OCI-LY3 (cell line): ENCODE data around the gene GFPT2.

Experiments
- H2AFZ ChIP-seq: fragments of 200-600, 300-600 bp; shearing (Covaris generic); 2 replicates; pipeline ENCODE4 v1.6.0; 2014; ENCODE audit warnings: antibody characterized with exemption, low read depth, low read length
- H3K27ac ChIP-seq: fragments of 200-600, 300-600 bp; sonication (generic); 2 replicates; pipeline ENCODE4 v1.5.1; 2014; ENCODE audit warnings: mild to moderate bottlenecking, low read length, moderate library complexity, mixed read lengths
- H3K27me3 ChIP-seq: fragments of 200-600, 300-600 bp; sonication (generic); 2 replicates; pipeline ENCODE4 v1.6.1; 2014; ENCODE audit warnings: low read depth, low read length, mixed read lengths
- H3K36me3 ChIP-seq: fragments of 200-600, 300-600 bp; sonication (generic); replicated peaks from 2 replicates; pipeline ENCODE3; 2014; ENCODE audit warnings: low read depth, low read length, mixed read lengths
- H3K4me1 ChIP-seq: fragments of 300-600, 200-600 bp; sonication (generic); 2 replicates; pipeline ENCODE4 v1.6.1; 2014; ENCODE audit warnings: low read length, mixed read lengths
- H3K4me2 ChIP-seq: fragments of 200-600, 300-600 bp; sonication (generic); 2 replicates; pipeline ENCODE4 v1.6.1; 2014; ENCODE audit warnings: low read length, mixed read lengths
- H3K4me3 ChIP-seq: fragments of 300-600, 200-600 bp; sonication (generic); 2 replicates; pipeline ENCODE4 v1.5.1; 2014; ENCODE audit warnings: antibody characterized with exemption, mild to moderate bottlenecking, low read length, moderate library complexity
- H3K79me2 ChIP-seq: fragments of 300-600, 200-600 bp; shearing (Covaris generic); 2 replicates; pipeline ENCODE4 v1.6.1; 2014; ENCODE audit warnings: mild to moderate bottlenecking, low read length, mixed read lengths
- H3K9ac ChIP-seq: fragments of 300-600, 200-600 bp; shearing (Covaris generic); 2 replicates; pipeline ENCODE4 v1.6.0; 2014; ENCODE audit warnings: mild to moderate bottlenecking, low read length, moderate library complexity
- H3K9me3 ChIP-seq: fragments of 200-600, 300-600 bp; shearing (Covaris generic); 2 replicates; pipeline ENCODE4 v1.6.1; 2014; ENCODE audit warnings: low read length, mixed read lengths; ENCODE audit not compliant: insufficient read depth
- H4K20me1 ChIP-seq: fragments of 200-600, 300-600 bp; sonication (generic); 2 replicates; pipeline ENCODE4 v1.6.1; 2016; ENCODE audit warnings: low read length, mixed read lengths; ENCODE audit not compliant: insufficient read depth
- EZH2phosphoT487 ChIP-seq: fragments of 200-600 bp; shearing (Covaris generic); IDR thresholded peaks from 2 replicates; pipeline ENCODE4 v1.6.1; 2018; ENCODE audit warnings: antibody characterized with exemption, mixed run types, low read depth
- TF ChIP-seq, protein P1 (sequence below): fragments of 200-600, 300-600 bp; sonication (generic); IDR thresholded peaks from 2 replicates; pipeline ENCODE4 v1.5.1; 2014; ENCODE audit warnings: antibody characterized with exemption, low read length, low read depth

The GFPT2 gene

DNA sequence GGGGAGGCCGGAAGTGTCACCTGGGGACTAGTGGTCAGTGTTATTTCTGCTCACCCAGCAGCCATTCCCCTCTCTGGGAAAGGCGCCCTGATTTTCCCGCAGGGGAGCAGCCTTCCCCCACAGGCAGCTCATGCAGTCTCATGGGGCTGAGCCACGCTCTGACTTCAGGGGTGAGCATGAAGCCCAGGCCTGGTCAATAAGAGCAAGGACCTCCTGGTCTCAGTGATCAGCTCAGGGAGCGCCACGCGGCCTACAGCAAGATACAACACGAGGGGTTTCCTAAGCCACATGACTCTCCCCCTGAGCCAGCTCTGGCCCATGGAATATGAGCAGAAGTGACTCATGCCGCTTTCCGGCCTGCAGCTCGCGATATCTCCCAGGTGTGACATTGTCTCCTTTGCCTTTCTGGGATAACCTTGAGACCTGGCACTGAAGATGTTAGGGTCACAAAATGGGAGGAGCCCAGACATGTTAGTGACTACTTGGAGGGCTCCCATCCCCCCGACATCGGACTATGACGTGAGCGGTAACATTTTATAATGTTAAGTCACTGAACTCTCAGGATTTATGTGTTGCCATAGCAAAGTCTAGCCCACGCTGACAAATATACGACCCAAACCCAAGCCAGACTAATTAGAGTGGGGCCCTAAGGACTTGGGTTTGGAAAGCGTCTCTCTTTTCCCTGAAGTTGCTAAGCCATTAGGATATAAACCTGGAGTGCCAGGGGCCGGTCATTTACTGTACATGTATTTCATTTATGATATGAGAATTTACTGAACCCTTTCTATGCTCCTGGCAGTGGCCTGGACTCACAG is 46.5 kb upstream of the GFPT2 start:
- no peaks in the 10 kb centered on the region for H3K79me2 ChIP-seq
- TF ChIP-seq, protein P1, sequence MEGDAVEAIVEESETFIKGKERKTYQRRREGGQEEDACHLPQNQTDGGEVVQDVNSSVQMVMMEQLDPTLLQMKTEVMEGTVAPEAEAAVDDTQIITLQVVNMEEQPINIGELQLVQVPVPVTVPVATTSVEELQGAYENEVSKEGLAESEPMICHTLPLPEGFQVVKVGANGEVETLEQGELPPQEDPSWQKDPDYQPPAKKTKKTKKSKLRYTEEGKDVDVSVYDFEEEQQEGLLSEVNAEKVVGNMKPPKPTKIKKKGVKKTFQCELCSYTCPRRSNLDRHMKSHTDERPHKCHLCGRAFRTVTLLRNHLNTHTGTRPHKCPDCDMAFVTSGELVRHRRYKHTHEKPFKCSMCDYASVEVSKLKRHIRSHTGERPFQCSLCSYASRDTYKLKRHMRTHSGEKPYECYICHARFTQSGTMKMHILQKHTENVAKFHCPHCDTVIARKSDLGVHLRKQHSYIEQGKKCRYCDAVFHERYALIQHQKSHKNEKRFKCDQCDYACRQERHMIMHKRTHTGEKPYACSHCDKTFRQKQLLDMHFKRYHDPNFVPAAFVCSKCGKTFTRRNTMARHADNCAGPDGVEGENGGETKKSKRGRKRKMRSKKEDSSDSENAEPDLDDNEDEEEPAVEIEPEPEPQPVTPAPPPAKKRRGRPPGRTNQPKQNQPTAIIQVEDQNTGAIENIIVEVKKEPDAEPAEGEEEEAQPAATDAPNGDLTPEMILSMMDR = no peak
- no peak for TF ChIP-seq EZH2phosphoT487
- H3K4me1 ChIP-seq = no peaks in the 10 kb centered on the region
- no peaks in the 10 kb centered on the region for H3K9me3 ChIP-seq
- H2AFZ ChIP-seq = no peak overlapping the region
- H4K20me1 ChIP-seq = no peaks in the 10 kb centered on the region
- H3K4me2 ChIP-seq = no peak overlapping the region
- no peak overlapping the region for H3K27ac ChIP-seq
- no peaks in the 10 kb centered on the region for H3K27me3 ChIP-seq
- H3K4me3 ChIP-seq = no peak overlapping the region
- no peak overlapping the region for H3K9ac ChIP-seq
- no peaks in the 10 kb centered on the region for H3K36me3 ChIP-seq

DNA sequence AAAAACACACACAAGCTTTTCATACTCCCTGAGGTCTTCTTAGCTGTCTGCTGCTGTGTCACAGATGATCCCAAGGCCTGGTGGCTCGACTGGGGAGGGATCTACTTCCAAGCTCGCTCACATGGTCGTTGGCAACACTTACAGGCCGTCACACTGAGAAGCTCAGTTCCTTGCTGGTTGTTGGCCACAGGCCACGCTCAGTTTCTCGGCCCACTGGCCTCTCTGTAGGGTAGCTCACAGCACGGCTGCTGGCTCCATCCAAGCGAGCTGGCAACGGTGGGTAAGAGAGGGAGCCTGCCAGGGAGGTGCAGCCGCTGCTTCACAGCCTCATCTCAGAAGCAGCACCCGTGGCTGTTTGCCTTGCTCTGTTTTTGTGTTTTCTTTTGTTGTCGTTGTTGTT is 43.8 kb upstream of the GFPT2 start:
- H3K9ac ChIP-seq = no peak overlapping the region
- H3K4me1 ChIP-seq = no peaks in the 10 kb centered on the region
- H3K27me3 ChIP-seq = no peaks in the 10 kb centered on the region
- H3K36me3 ChIP-seq = no peaks in the 10 kb centered on the region
- TF ChIP-seq EZH2phosphoT487 = no peak
- TF ChIP-seq, protein P1 = no peak
- H3K27ac ChIP-seq = no peak overlapping the region
- no peaks in the 10 kb centered on the region for H3K9me3 ChIP-seq
- no peak overlapping the region for H3K4me2 ChIP-seq
- H2AFZ ChIP-seq = no peak overlapping the region
- H4K20me1 ChIP-seq = no peaks in the 10 kb centered on the region
- H3K79me2 ChIP-seq = no peaks in the 10 kb centered on the region
- H3K4me3 ChIP-seq = no peak overlapping the region

DNA sequence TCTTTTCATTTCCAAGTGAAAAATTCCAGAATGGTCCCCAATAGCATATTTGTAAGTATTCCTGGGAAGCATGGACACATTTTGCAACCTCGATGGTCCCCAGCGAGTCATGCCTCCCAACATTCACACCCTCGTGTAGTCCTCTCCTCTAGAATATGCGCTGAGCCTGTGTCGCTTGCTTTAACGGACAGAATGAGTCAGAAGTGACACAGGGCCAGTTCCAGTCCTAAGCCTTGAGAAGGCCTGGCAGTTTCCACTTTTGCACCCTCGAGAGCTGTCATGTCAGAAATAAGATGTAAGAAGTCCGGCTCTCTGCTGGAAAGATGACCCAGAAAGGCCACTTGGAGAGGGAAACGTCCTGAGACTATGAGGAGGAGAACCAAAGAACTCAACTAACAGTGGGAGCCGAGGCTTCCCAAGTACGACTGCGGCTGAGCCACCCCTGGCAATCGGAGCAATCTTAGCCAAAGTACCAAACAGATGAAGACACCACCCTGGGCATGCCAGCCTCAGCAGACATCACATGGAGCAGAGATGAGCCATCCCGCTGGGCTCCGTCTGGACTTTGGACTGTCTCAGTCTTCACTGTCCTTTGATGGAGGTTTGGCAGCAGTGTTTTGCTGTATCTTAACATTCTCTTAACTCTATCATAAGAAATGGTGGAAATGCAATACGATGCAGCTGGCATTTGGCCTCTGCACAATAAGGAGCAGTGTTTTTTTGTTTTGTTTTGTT is 42.6 kb upstream of the GFPT2 start:
- H3K9ac ChIP-seq = no peak overlapping the region
- no peaks in the 10 kb centered on the region for H3K4me1 ChIP-seq
- H2AFZ ChIP-seq = no peak overlapping the region
- no peak overlapping the region for H3K4me3 ChIP-seq
- TF ChIP-seq EZH2phosphoT487 = no peak
- TF ChIP-seq, protein P1 = no peak
- H4K20me1 ChIP-seq = no peaks in the 10 kb centered on the region
- H3K9me3 ChIP-seq = no peaks in the 10 kb centered on the region
- no peaks in the 10 kb centered on the region for H3K36me3 ChIP-seq
- H3K27me3 ChIP-seq = no peaks in the 10 kb centered on the region
- no peak overlapping the region for H3K4me2 ChIP-seq
- no peak overlapping the region for H3K27ac ChIP-seq
- no peaks in the 10 kb centered on the region for H3K79me2 ChIP-seq

DNA sequence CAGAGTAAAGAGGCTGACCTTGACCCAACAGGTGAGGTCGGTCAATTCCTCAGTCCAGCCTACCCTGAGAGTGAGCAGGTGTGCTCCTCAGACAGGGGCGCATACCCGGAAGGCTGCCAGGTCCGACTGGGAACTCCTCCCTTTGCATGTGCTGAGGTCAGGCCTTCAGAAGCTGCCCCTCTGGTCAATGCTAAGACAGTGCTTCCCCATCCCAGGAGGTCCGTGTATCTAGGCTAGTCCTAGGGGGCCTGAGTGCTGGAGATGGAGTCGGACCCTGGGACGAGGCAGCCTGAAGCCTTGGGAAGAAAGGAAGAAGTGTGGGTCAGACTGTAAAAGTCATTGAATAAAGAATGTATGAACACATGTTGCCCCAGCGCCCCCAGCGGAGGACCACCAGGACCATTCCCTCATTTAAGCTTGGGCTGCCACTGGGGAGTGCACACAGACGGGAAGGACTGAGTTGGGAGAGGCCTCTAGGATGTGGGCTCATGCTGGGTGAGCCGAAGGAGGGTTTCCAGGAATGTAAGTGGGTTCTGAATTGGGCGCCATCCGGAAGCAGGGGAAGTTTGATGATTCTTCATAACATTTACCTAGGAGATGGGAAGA is 41.0 kb upstream of the GFPT2 start:
- Histone ChIP-seq H3K79me2 (no peaks in the 10 kb centered on the region), H3K27ac (no peak overlapping the region), H4K20me1 (no peaks in the 10 kb centered on the region), H3K9me3 (no peaks in the 10 kb centered on the region), H3K4me1 (no peaks in the 10 kb centered on the region), H3K9ac (no peak overlapping the region), H3K4me2 (no peak overlapping the region), H3K27me3 (no peaks in the 10 kb centered on the region), H3K36me3 (no peaks in the 10 kb centered on the region), H3K4me3 (no peak overlapping the region), H2AFZ (no peak overlapping the region)
- TF ChIP-seq, protein P1 = no peak
- no peak for TF ChIP-seq EZH2phosphoT487
